NB4 (cell line): ENCODE measurements around the gene LAMB2.

Source experiments
- DNase-seq: peaks from one replicate; pipeline ENCODE4 v3.0.0; 2010; ENCODE audit warnings: low read depth
- H3K4me3 ChIP-seq: one replicate; pipeline ENCODE4 v1.5.1; 2011; ENCODE audit warnings: mild to moderate bottlenecking, low read depth, low read length, moderate library complexity
- MYC ChIP-seq: IDR thresholded peaks from 2 replicates; pipeline ENCODE4 v1.6.1; 2011; ENCODE audit warnings: low read depth, low read length
- POLR2A ChIP-seq: IDR thresholded peaks from 2 replicates; pipeline ENCODE4 v1.6.1; 2011; ENCODE audit warnings: mild to moderate bottlenecking; ENCODE audit not compliant: insufficient read length; ENCODE audit errors: extremely low read depth
- TF ChIP-seq, protein P1 (sequence below): IDR thresholded peaks from 2 replicates; pipeline ENCODE4 v1.6.1; 2011; ENCODE audit warnings: low read depth, low read length
- TF ChIP-seq, protein P2 (sequence below): IDR thresholded peaks from one replicate; pipeline ENCODE4 v1.5.1; 2012; ENCODE audit warnings: low read depth, low read length

The LAMB2 gene

DNA sequence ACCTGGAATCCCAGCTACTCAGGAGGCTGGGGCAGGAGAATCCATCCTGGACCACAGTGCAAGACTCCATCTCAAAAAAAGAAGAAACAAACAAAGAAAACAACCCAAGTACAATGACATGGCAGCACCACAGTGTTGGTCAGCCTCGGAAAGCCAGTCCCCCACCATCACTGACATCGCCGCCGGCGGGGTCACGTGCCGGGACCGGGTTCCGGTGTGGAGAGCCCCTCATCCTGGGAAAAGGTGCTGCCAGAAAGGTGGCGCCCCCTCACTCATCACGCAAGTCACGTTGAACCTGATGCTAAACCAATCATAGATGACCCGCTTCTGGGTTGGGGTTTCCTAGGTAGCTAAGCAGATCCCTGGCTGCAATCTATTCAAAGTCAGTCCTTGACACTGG lies 56.7 kb downstream of the LAMB2 start:
- TF ChIP-seq MYC (no peak), POLR2A (no peak)
- TF ChIP-seq, protein P1, sequence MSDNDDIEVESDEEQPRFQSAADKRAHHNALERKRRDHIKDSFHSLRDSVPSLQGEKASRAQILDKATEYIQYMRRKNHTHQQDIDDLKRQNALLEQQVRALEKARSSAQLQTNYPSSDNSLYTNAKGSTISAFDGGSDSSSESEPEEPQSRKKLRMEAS, result no peak
- TF ChIP-seq, protein P2, sequence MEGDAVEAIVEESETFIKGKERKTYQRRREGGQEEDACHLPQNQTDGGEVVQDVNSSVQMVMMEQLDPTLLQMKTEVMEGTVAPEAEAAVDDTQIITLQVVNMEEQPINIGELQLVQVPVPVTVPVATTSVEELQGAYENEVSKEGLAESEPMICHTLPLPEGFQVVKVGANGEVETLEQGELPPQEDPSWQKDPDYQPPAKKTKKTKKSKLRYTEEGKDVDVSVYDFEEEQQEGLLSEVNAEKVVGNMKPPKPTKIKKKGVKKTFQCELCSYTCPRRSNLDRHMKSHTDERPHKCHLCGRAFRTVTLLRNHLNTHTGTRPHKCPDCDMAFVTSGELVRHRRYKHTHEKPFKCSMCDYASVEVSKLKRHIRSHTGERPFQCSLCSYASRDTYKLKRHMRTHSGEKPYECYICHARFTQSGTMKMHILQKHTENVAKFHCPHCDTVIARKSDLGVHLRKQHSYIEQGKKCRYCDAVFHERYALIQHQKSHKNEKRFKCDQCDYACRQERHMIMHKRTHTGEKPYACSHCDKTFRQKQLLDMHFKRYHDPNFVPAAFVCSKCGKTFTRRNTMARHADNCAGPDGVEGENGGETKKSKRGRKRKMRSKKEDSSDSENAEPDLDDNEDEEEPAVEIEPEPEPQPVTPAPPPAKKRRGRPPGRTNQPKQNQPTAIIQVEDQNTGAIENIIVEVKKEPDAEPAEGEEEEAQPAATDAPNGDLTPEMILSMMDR, result no peak
- DNase-seq, result no peak
- H3K4me3 ChIP-seq, result no peak overlapping the region
